Measurements from ENCODE around the gene MYOCOS. TPM values are rescaled to one million over a fixed set of nuclear protein-coding genes. Genes with fewer than 3 reads are reported as not detected.

The MYOCOS gene, protein sequence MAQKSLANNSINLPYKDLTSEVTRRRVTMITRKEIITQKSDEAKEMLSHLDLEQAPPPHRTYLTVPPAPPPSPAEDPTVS
- polyA plus RNA-seq (2011; rRNA removed) (not detected in 2 replicates), polyA minus RNA-seq (2011; rRNA and poly(A)+ RNA removed) (0.14 TPM in 1 of 2 replicates, not detected in the other)

DNA sequence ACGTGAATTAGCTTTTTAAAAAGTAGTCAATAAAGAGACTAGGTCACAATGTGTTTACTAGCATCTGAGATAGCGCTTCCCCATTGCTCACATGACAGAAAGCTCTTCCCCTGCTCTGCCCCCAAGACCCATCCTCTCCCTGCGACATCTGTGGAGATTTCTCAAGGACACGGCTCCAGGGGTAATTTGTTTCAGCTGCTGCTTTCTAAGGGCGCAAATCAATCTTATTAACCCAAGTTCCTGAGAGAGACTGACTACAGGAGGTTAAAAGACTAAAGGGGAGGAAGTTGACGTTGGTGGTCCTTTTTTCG is at the start of gene MYOCOS:
Gene MYOCOS, plus strand, starts transcription at position 92 of the 311 bp plus-strand sequence. CDS start 1,641 bp downstream, outside the sequence.
- TF ChIP-seq, protein P1, sequence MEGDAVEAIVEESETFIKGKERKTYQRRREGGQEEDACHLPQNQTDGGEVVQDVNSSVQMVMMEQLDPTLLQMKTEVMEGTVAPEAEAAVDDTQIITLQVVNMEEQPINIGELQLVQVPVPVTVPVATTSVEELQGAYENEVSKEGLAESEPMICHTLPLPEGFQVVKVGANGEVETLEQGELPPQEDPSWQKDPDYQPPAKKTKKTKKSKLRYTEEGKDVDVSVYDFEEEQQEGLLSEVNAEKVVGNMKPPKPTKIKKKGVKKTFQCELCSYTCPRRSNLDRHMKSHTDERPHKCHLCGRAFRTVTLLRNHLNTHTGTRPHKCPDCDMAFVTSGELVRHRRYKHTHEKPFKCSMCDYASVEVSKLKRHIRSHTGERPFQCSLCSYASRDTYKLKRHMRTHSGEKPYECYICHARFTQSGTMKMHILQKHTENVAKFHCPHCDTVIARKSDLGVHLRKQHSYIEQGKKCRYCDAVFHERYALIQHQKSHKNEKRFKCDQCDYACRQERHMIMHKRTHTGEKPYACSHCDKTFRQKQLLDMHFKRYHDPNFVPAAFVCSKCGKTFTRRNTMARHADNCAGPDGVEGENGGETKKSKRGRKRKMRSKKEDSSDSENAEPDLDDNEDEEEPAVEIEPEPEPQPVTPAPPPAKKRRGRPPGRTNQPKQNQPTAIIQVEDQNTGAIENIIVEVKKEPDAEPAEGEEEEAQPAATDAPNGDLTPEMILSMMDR (IDR thresholded peaks at IDR 0.05; ENCODE audit: low read depth, low read length), result no peak
- no peak for DNase-seq (ENCODE audit: low read depth, low spot score)
- Histone ChIP-seq H3K27me3 (ENCODE audit: control insufficient read depth, insufficient read depth, low read length) (peaks cover 3% of the 10 kb centered on the region), H3K9me3 (ENCODE audit: control insufficient read depth, insufficient read depth, low read length) (no peaks in the 10 kb centered on the region), H3K4me3 (ENCODE audit: low read depth, low read length) (no peak within 1 kb of the TSS), H3K27ac (ENCODE audit: low read depth, low read length) (no peak within 1 kb of the TSS)
- CTCF ChIA-PET, result interaction anchor here (1.4 to 1.7 kb wide), 2 partner anchors 23 to 94 kb away, joined by 5 to 7 read pairs; no protein-coding TSS in a partner anchor
- POLR2A ChIA-PET, result no interaction called here

DNA sequence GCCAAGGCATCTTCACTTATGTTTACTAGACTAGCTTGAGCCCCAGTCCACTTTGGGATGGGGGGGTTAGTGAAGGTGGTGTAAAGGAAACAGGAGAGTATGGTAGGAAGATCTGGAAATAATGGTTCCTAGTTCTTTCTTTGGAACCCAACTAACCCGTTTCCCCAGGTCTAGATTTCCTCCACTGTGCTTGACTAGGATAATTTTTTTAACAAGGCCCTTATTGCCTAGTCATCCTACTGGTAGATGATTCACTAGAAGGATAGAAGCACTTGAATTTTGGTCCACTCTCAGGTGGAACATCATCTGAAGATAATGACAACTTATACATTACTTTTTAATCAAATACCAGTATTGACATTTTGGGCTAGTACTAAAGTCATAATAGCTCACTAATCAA is 45.9 kb upstream of the MYOCOS start:
- CTCF ChIA-PET, result interaction anchor here (0.6 kb wide), 3 partner anchors 7 to 140 kb away, joined by 3 read pairs; no protein-coding TSS in a partner anchor
- Histone ChIP-seq H3K27ac (ENCODE audit: low read depth, low read length) (no peak overlapping the region), H3K27me3 (ENCODE audit: control insufficient read depth, insufficient read depth, low read length) (no peaks in the 10 kb centered on the region), H3K9me3 (ENCODE audit: control insufficient read depth, insufficient read depth, low read length) (no peaks in the 10 kb centered on the region), H3K4me3 (ENCODE audit: low read depth, low read length) (no peak overlapping the region)
- TF ChIP-seq, protein P1 (IDR thresholded peaks at IDR 0.05; ENCODE audit: low read depth, low read length), result no peak
- no peak for DNase-seq (ENCODE audit: low read depth, low spot score)
- POLR2A ChIA-PET, result no interaction called here

DNA sequence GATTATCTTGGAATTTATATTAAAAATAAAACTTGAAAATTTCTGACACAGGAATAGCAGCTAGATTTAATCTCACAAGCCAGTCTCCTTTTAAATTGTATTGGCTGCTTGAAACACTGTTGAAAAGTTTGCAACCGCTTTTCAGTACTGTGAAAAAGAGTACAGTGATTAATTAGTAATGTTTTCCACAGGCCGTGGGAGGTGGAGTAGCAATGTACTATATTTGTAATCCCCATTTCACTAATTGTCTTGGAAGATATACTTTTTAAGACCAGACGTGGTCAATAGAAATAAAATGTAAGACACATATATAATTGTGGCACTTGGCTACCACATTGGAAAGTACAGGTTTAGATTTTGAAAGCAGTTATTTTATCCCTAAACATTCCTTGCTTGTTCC is 40.8 kb upstream of the MYOCOS start:
- no peak overlapping the region for H3K27ac ChIP-seq (ENCODE audit: low read depth, low read length)
- ChIA-PET POLR2A (no interaction called here), CTCF (interaction anchor here (0.6 kb wide), 1 partner anchor 162 kb away, joined by 10 read pairs; no protein-coding TSS in a partner anchor)
- no peaks in the 10 kb centered on the region for H3K9me3 ChIP-seq (ENCODE audit: control insufficient read depth, insufficient read depth, low read length)
- DNase-seq (ENCODE audit: low read depth, low spot score), result no peak
- TF ChIP-seq, protein P1 (IDR thresholded peaks at IDR 0.05; ENCODE audit: low read depth, low read length), result no peak
- no peaks in the 10 kb centered on the region for H3K27me3 ChIP-seq (ENCODE audit: control insufficient read depth, insufficient read depth, low read length)
- H3K4me3 ChIP-seq (ENCODE audit: low read depth, low read length), result no peak overlapping the region

DNA sequence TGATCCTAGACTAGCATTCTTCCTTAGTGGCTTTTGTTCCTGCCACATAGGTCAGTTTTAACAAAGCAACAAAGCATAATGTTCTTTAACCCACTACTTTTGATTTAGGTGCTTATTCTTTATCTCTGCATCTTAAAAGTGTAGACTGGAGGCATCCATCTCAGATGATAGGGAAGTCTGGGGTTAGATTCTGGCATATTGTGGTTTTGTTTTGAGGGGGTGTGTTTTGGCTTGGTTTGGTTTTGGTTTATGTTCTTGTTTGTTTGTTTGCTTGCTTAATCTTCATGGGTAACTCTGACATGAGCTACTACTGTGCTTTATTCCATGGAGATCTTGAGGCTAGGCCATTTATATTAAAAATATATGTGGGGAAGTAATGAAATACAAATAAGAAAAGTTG is 40.3 kb upstream of the MYOCOS start:
- Histone ChIP-seq H3K4me3 (ENCODE audit: low read depth, low read length) (no peak overlapping the region), H3K27me3 (ENCODE audit: control insufficient read depth, insufficient read depth, low read length) (no peaks in the 10 kb centered on the region), H3K9me3 (ENCODE audit: control insufficient read depth, insufficient read depth, low read length) (no peaks in the 10 kb centered on the region), H3K27ac (ENCODE audit: low read depth, low read length) (no peak overlapping the region)
- ChIA-PET CTCF (no interaction called here), POLR2A (no interaction called here)
- TF ChIP-seq, protein P1 (IDR thresholded peaks at IDR 0.05; ENCODE audit: low read depth, low read length), result no peak
- no peak for DNase-seq (ENCODE audit: low read depth, low spot score)

DNA sequence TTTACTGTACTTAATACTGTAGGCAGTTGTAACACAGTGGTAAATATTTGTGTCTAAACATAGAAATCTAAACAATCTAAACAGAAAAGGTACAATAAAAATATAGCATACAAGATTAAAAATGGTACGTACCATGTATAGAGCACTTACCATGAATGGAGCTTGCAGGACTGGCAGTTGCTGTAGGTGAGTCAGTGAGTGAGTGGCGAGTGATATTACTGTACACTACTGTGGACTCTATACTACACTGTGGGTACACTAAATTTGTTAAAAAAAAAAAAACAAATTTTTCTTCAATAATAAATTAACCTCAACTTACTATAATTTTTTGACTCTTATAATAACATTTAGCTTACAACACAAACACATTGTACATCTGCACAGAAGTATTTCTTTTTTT is 39.5 kb upstream of the MYOCOS start:
- Histone ChIP-seq H3K27ac (ENCODE audit: low read depth, low read length) (no peak overlapping the region), H3K9me3 (ENCODE audit: control insufficient read depth, insufficient read depth, low read length) (no peaks in the 10 kb centered on the region), H3K27me3 (ENCODE audit: control insufficient read depth, insufficient read depth, low read length) (no peaks in the 10 kb centered on the region), H3K4me3 (ENCODE audit: low read depth, low read length) (no peak overlapping the region)
- ChIA-PET CTCF (interaction anchor here (1.0 to 1.1 kb wide), 2 partner anchors 11 to 24 kb away, joined by 3 to 6 read pairs; no protein-coding TSS in a partner anchor), POLR2A (no interaction called here)
- DNase-seq (ENCODE audit: low read depth, low spot score), result no peak
- TF ChIP-seq, protein P1 (IDR thresholded peaks at IDR 0.05; ENCODE audit: low read depth, low read length), result no peak

Measured in AG04450 (cell line).